ENCODE results near the gene RRP12.

The RRP12 gene

DNA sequence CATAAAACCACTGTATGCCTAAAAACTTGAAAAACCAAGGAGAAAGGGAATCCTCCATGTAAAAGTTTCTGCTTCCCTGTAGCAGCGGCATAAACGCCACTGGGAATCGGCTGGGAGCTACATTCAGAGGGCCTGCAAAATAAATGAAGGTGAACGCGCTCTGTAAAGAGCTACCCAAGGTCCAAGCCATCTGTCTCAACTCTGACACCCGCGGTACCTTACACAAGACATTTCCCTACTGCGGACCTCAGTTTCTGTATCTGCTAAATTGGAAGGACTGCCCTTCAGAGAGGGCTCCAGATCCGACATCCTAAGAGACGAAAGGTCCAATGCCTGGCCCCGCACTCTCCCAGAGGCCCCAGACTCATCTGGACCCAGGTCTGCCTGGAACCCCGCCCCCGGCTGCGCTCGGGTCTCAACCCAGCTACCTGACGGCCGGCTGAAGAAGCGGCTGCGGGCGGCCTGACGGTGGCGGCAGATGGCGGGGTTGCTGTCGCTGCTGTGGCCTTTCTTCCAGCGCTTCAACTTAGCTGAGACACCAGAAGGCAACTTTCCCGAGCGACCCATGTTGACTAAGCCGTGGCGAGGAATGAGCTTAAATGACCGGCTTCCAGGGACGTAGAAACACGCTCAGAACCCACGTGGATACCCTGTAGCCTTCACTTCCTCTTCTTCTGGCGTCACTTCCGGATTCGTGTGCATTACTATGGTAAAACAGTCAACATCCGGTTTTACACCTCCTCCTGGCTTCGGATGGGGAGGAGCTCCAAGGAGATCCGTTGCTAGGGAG, at the start of gene RRP12:
Gene RRP12 (minus strand): TSS at position 676 of the 790 bp plus-strand sequence. CDS start 109 bp downstream, at position 567.
- DNase-seq (ENCODE audit: low spot score) = peak; percentile 96
- in situ Hi-C loops (cut with MboI; ENCODE audit: low pct_unique_long_range_greater_than_20kb, low sequenced_read_pairs, unreplicated experiment) = no loop called here
- TF ChIP-seq, protein P1, sequence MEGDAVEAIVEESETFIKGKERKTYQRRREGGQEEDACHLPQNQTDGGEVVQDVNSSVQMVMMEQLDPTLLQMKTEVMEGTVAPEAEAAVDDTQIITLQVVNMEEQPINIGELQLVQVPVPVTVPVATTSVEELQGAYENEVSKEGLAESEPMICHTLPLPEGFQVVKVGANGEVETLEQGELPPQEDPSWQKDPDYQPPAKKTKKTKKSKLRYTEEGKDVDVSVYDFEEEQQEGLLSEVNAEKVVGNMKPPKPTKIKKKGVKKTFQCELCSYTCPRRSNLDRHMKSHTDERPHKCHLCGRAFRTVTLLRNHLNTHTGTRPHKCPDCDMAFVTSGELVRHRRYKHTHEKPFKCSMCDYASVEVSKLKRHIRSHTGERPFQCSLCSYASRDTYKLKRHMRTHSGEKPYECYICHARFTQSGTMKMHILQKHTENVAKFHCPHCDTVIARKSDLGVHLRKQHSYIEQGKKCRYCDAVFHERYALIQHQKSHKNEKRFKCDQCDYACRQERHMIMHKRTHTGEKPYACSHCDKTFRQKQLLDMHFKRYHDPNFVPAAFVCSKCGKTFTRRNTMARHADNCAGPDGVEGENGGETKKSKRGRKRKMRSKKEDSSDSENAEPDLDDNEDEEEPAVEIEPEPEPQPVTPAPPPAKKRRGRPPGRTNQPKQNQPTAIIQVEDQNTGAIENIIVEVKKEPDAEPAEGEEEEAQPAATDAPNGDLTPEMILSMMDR (IDR thresholded peaks at IDR 0.05; ENCODE audit: extremely low read depth, insufficient read depth, missing control alignments) = no peak

DNA sequence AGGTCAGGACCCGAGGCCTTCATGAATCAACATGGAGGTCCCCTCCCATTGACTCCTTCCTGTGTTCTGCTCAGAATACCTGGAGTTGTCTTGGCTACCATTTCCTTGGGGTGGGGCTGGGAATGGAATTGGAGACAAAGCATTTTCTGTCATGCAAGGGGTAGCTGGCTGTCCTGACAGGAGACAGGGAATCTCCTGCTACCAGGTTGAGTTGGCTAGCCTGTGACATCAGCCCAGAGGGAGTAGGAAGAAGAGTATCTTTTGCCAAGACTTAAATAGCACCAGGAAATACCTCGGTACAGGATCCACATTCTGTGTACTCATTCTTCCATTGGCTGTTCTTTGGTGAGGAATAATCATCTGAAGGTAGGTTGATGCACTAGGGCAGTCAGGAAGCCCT, 49.7 kb upstream of the RRP12 start:
- no peak for DNase-seq (ENCODE audit: low spot score)
- in situ Hi-C loops (cut with MboI; ENCODE audit: low pct_unique_long_range_greater_than_20kb, low sequenced_read_pairs, unreplicated experiment) = no loop called here
- TF ChIP-seq, protein P1 (IDR thresholded peaks at IDR 0.05; ENCODE audit: extremely low read depth, insufficient read depth, missing control alignments) = no peak

- peak; percentile 98 for DNase-seq (ENCODE audit: low spot score)
- TF ChIP-seq, protein P1 (IDR thresholded peaks at IDR 0.05; ENCODE audit: extremely low read depth, insufficient read depth, missing control alignments) = no peak
- in situ Hi-C loops (cut with MboI; ENCODE audit: low pct_unique_long_range_greater_than_20kb, low sequenced_read_pairs, unreplicated experiment) = no loop called here
Measured at GRCh38 chr10:97445722-97446639, 44.8 kb upstream of the RRP12 start, which contains the start of the genes EXOSC1 and ZDHHC16. EXOSC1 (minus strand) TSS chr10:97446006; CDS start chr10:97445985, 21 bp downstream. ZDHHC16 (plus strand) TSS chr10:97446175; CDS start chr10:97451676, 5,501 bp downstream.

- TF ChIP-seq, protein P1 (IDR thresholded peaks at IDR 0.05; ENCODE audit: extremely low read depth, insufficient read depth, missing control alignments) = no peak
- in situ Hi-C loops (cut with MboI; ENCODE audit: low pct_unique_long_range_greater_than_20kb, low sequenced_read_pairs, unreplicated experiment) = no loop called here
- no peak for DNase-seq (ENCODE audit: low spot score)
Measured at GRCh38 chr10:97445357-97445721, 44.2 kb upstream of the RRP12 start.

GRCh38 chr10:97444212-97444611, 43.1 kb upstream of the RRP12 start:
- no peak for DNase-seq (ENCODE audit: low spot score)
- TF ChIP-seq, protein P1 (IDR thresholded peaks at IDR 0.05; ENCODE audit: extremely low read depth, insufficient read depth, missing control alignments) = no peak
- in situ Hi-C loops (cut with MboI; ENCODE audit: low pct_unique_long_range_greater_than_20kb, low sequenced_read_pairs, unreplicated experiment) = no loop called here

- DNase-seq (ENCODE audit: low spot score) = no peak
- TF ChIP-seq, protein P1 (IDR thresholded peaks at IDR 0.05; ENCODE audit: extremely low read depth, insufficient read depth, missing control alignments) = no peak
Measured at GRCh38 chr10:97442277-97442676, 41.1 kb upstream of the RRP12 start.

More at GRCh38 chr10:97442277-97442676, 41.1 kb upstream of the RRP12 start:
- in situ Hi-C loops (cut with MboI; ENCODE audit: low pct_unique_long_range_greater_than_20kb, low sequenced_read_pairs, unreplicated experiment) = no loop called here
